HG03159 (cell line): ENCODE results near the gene IRS2.
"Not testable (repeated sequence)": the region's sequence is repeated elsewhere in the genome, so short reads cannot be mapped to it uniquely, and the experiment has no call there.

Source experiments
- ATAC-seq: cut with Tn5 transposase; IDR thresholded peaks from one replicate; pipeline ENCODE4 v1.9.1; 2021; ENCODE audit warnings: mild to moderate bottlenecking, moderate library complexity; ENCODE audit not compliant: unreplicated experiment

The IRS2 gene

DNA sequence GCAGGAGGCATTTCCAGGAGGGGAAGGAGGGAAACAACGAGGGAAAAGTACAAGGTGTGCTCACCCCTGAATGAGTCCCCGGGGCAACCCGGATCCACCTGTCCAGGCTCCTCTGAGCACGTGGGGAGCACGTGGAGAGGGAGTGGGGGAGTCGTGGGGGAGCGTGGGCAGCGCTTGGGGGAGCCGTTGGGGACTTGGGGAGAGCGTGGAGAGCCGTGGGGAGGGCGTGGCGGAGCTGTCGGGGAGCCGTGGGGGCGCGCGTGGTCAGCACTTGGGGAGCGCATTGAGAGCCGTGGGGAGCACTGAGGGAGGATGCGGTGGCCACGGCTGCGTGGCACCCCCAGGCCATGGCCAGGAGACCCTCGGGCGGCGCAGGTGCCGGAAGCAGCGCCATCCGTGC, 52.8 kb downstream of the IRS2 start:
- ATAC-seq, result no peak

DNA sequence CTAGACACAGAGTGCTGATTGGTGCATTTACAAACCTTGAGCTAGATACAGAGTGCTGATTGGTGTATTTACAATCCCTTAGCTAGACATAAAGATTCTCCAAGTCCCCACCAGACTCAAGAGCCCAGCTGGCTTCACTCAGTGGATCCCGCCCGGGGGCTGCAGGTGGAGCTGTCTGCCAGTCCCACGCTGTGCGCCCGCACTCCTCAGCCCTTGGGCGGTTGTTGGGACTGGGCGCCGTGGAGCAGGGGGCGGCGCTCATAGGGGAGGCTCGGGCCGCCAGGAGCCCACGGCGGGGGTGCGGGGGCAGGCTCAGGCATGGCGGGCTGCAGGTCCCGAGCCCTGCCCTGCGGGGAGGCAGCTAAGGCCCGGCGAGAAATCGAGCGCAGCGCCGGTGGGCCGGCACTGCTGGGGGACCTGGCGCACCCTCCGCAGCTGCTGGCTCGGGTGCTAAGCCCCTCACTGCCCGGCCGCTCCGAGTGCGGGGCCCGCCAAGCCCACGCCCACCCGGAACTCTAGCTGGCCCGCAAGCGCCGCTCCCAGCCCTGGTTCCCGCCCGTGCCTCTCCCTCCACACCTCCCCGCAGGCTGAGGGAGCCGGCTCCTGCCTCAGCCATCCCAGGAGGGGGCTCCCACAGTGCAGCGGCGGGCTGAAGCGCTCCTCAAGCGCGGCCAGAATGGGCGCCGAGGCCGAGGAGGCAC, 53.8 kb downstream of the IRS2 start:
- ATAC-seq, result not testable (repeated sequence)

DNA sequence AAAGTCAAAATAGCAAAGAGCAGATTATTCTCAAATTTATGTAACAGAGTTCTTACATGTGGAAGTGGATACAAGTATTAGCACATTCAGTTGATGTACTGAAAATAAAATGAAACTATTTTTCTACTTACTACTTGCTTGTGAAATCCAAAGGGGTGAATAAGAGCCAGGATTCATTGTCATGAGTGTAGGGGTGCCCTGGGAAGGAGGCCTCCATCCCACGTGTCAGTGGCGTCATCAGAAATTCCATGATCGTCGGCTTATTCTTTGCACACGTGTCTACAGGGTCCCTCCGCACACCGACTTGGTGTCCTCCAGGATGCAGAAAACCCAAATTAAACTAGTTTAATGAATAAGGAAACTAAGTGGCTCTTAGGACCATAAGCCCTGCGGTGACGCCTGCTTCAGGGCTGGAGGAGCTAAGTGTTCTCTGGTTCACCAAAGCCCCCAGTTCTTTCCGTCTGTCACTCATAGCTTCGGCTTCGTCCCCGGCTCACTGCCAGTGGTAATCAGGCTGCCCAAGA, 55.5 kb downstream of the IRS2 start:
- no peak for ATAC-seq

DNA sequence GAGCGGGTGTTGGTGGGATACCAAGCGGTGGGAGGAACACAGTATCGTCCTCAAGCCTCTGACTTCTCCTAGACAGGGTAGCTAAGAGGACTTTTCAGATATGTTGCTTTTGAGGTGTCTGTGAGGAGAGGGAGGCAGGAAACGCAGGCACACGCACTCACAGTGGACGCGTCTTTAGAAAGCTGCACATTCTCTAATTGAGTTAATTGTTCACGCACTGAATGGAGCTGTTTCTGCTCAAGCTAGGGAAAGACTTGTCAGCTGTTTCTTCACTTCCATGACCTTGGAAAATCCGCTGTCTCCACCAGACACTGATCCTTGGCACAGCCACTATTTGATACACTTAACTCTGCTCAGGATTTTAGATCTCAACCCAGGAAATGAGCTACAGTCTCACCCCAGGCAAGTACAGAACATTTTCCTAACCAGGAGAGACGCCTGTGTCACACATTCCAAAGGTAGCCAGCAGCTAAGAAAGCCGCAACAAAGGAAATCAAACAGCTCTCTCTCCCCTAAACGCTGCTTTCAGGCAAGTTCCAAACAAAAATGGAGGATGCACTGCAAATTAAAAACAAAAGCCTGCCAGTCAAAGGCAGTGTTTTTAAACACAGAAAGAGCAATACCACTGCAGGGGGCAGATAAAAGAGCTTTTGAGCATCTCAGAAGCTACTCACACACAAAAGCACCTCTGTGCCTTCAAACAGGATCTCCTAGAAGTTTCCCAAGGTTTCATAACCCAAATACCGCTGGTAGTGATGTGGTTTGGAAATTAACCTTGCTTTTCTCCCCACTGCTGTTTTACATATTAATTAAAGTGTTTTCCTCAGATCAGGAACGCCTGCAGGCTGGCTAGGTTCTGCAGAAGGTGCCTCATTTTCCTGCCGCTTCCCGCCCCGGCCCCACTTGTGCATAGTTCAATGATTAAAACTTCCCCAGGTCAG, 57.3 kb downstream of the IRS2 start:
- ATAC-seq, result no peak

DNA sequence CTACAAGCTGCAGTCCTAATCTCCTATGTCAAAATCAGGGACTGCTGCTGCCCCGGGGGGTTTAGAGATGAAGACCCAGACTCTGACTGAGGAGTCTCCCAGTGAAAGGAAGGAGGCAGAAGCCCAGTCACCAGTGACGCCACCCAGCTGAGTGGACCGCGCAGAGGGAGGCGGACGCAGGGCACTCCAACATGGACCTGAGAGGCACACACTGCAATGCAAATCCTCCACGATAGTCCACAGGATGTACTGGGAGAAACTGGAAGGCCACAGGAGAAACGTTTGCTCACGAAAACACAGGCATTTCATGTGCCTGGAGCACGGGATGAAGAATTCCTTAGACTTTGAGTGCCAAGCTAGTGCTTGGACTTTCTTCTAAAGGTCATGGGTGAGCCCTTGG, 58.3 kb downstream of the IRS2 start:
- no peak for ATAC-seq

DNA sequence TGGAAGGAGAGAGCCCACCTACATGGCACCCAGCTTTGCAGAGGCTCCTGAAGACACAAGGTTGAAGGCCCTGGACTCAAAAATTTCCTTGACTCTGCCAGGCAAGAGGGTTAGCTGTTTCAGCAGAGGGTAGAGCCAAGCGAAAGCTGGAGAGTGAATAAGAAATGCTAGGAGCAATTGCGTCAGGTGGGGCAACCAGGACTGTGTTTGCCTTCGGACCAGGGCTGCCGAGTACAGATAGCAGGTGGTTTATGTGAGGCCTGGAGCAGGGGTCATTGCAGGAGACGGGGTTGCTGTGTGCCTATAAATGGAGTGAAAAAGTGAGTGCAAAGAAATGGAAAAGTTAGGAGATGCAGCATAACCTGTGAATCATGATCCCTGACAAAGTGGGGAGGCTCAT, 59.1 kb downstream of the IRS2 start:
- no peak for ATAC-seq

DNA sequence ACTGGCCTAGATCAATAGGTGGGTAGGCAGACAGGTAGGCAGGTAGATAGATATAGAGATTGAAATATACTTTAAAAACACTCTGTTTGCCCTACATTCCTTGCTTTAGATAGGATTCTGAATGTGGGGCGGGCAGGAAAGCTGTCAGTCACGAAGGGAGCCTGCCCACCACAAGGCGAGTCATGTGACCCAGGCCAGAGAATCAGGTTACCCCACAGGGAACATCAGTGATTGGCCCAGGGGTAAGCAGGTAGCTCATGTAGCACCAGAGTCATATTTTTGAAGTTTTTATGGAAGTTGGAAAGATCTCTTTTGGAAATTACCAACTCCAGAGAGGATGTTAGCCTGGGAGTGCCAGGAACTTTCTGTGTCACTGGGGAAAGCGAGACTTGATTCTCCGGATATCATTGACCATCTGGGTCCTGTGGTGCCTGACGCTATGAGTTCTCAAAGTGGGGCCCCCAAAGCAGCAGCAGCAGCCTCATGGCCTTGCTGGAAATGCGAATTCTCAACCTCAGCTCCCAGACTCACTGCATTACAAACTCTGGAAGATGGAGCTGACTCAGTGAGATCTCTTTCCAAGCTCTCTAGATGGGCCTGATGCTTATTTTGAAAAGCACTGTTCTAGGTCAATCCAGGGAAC, 60.3 kb downstream of the IRS2 start:
- ATAC-seq, result no peak

DNA sequence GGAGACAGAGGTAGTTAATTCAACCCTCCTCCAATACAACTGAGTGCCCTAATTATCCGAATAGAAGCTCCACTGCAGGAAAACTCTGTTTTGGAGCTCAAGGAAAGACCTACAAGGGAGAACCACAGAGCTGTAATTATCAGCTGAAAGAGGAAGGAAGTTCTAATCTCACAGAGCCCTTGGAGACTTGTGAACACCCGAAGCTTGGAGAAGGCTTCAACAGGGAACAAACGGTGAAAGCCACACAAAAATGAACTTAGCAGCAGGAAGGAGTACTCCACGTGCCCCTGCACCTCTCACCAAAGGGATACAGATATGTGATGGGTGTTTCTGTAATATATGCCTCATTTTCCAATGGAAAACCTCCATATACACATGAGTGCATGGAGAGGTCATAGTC, 61.1 kb downstream of the IRS2 start:
- ATAC-seq, result no peak

DNA sequence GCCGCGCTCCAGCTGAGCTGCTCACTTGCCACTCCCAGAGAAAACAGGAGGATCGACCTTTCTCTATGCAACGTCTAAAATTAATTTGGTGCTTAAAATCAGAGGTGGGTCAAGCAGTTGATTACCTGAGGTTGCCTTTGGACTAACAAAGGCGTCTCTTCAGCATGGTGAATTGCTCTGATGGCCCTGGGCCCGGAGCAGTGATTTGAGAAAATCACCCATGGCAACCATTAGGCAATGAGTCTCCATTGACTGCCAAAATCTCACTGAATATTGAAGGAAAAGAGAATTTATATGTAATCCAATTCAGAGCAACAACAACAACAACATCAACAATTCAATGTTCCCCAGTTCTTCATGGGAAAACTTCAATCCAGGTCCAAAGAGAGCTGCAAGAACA, 61.8 kb downstream of the IRS2 start:
- ATAC-seq, result no peak

DNA sequence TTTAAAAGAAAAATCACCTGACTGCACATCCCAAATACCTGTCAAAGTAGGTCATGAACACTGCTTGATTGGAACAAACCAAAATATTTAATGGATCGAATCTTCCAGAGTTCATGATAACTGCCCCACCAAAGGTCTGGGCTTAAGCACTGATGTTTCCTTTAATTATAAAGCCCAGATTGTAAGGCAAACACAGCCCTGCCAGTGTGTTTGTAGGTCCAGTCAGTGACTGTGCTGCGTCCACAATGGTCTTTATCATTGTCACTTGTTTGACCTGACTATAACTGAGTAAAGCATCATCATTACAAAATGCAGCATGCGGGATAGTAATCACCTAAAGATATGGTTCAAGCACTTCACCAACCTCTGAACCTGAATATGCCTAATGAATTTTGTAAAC, 63.3 kb downstream of the IRS2 start:
- no peak for ATAC-seq

DNA sequence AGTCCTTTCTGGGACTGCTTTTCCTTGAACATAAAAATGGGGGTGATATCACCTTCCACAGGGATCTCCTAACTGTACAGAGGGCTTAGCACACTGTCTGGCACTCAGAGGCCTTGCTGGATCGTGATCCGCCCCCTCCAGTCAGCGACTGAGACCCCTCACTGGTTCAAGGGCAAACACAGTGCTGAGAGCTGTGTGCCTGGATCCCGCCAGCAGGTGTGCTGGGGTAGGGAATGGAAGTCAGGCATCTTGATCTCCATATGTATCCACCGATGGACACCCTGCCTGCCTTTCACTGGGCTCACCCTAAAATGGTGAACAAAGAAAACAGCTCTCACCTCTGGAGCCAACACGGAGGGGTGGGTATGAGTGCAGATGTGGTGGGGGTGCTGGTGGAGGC, 64.3 kb downstream of the IRS2 start:
- no peak for ATAC-seq

DNA sequence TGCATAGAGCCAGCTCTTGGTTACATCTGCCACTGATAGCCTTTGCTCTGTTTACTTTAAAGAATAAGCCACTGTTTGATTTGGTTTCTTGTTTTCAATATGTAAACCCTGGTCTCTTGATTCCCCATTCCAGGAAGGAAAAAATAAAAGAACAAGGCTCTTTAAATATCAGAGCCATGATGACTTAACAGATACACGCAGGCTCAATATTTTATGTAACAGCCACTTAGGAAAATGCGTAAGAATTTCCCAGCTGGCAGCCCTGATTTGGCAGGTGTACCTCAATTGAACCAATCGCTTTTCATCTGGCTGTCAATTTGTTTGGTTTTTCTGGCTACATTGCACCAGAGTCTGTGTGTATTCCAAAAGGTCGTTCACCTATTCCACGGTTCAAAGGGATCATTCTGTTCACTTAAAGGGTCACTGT, 65.6 kb downstream of the IRS2 start:
- no peak for ATAC-seq

DNA sequence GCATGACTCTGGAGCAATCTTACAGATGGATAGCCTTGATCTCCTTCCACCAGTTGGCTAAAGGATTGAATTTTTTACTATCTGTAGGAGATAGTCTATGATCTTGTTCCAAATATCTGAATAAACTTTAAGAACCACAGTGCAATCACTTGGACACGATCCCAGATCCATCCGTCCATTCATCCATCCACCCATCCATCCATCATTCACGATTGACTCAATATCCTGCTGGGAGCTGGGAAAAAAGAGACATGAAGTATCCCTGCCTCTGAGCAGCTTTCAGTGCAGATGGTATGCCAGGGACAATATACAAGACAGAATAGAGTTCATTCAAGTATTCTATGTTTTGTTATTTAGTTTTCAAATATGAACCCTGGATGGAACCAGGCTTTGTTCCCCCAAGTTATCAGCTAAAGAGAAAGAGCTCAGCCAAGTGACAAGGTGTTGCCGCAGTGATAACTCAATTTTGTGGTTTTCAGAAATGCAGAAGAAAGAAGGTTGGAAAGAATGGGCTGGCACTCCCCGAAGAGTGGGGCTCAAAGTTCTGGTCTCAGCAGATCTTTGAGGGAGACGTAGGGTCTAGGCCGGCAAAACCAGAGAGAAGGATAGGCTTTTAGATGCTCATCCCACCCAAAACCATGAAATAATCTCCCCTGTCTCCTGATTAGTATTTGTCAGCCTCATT, 66.3 kb downstream of the IRS2 start:
- ATAC-seq, result no peak

DNA sequence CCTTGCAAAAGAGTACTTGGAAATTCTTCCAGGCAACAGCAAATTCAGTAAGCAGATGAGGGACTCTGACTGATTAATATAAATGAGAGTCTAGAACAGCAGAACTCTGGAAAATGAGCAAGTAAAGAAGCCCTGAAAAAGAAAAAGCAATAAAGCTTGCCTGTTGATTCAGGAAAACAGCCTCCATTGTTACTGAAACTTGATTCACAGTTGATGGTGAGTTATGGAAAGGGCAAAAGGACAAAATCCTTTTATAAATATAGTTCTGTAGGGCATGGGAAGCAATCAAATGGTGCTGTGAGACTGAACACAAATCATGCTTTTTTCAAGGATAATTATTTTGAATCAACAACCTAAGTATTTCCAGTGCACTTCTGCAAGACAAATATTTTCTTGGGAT, 67.7 kb downstream of the IRS2 start:
- ATAC-seq, result no peak

DNA sequence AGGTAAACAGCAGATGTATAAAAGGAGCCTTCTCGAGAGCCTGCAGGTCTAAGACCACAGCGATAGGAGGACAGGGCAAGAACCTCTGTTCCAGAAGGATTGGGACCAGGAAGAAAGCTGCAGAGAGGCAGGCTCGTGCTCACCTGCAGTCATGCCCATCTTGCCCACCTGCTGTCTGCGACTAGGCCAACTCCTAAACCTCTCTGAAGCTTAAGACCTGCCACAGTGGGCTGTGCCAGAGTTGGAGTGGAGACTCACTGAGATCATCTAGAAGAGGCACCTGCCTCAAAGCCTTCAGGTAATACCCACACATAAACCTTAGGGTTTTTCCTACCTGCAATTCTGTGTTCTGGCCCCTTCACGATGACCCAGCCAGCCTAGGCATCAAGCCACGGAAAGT, 68.7 kb downstream of the IRS2 start:
- ATAC-seq, result no peak

DNA sequence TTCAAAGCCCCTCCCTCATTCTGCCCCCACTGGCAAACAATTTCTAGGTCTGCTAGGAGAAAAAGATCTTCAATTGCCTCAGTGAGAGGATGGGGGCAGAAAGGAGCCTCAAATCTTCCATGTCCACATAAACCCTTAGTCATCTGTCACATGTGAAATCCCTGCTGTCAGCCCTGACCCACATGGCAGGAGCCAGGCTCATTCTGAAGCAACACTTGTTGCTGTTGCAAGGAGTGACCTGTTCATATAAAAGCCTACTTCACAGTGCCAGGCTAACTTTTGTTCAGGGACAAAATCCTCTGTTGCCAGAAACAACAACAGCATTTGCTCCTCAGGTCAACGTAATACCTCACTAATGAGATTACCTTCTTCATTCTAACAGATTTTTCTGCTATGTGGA, 70.5 kb downstream of the IRS2 start:
- no peak for ATAC-seq

DNA sequence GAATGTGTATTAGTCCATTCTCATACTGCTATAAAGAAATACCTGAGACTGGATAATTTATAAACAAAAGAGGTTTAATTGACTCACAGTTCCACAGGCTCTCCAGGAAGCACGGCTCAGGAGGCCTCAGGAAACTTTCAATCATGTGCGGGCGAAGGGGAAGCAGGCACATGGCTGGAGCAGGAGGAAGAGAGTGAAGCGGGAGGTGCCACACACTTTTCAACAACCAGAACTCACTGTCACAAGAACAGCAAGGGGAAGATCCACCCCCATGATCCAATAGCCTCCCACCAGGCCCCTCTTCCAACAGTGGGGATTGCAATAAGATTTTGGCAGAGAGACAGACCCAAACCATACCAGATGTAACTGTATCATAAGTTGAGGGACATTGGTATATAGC, 72.7 kb downstream of the IRS2 start:
- ATAC-seq, result no peak

DNA sequence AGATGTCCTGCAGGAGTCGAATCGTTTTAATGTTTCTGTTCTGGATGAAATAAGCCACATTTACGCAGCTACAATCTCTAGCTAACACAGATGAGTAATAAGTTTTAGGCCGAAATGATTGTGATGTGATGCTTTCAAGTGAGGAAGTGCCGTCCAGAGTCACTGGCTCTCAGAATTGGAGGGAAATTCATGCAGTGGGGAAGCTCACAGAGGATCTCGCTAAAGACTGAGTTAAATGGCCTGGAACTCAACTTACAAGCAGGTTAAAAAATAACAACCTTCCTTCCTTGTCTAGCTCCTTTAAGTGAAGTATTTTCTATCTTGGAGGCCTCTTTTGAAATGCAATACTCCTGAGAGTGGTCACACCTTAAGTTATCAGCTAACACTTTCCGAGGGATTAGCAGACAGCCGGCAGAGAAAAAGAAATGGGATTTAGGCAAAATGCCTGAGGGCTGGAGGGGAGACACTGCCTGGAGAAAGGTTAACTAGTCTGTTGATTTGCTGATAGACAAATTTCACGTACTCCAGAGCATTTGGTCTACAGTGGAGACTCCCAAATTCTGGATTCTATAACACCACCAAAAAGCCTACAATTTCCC, 74.2 kb downstream of the IRS2 start:
- ATAC-seq, result no peak

DNA sequence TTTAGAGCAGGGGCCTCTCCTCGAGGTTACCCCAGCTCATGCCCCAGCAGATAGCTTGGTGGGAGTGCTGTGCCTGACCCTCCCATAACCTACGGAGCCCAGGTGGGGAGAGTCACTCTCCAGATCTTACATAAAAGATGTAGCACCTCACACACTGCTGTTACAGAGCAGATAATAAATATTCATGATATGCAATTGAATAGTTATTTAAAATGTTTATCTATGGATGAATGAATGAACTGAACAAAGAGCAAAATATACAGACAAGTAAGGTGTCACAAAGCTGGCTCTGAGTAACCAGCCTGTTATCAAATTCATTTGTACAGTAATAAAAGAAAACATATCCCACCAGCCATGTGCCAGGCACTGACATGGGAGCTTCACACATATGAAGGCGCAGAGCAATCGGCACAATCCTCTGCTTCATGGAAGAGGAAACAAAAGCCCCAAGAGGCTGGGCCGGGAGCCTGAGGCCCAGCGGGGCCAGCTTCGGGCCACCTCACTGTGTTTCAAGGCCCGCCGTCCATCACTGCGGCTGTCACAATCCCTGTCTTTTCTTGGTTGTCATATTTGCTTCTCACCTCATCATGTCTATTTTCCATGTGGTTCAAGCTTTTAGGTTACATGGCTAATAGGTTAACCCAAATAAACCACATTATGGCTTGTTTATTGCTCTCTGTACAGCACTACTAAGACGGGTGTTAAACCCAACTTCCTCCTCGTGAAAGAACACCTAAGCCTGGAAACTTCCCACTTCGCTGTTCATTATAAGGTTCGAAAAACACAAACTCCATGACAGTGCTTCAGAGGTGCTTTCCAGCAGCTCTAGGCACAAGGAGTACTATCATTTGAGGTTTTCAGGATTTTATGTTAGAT, 78.4 kb downstream of the IRS2 start:
- no peak for ATAC-seq
